Measurements from ENCODE around the gene NHERF2. TPM values are rescaled to one million over a fixed set of nuclear protein-coding genes. Genes with fewer than 3 reads are reported as not detected.

Gene NHERF2
- total and polyA plus RNA-seq, 2 experiments from 2014 or later = 12.0 to 16.5 TPM

DNA sequence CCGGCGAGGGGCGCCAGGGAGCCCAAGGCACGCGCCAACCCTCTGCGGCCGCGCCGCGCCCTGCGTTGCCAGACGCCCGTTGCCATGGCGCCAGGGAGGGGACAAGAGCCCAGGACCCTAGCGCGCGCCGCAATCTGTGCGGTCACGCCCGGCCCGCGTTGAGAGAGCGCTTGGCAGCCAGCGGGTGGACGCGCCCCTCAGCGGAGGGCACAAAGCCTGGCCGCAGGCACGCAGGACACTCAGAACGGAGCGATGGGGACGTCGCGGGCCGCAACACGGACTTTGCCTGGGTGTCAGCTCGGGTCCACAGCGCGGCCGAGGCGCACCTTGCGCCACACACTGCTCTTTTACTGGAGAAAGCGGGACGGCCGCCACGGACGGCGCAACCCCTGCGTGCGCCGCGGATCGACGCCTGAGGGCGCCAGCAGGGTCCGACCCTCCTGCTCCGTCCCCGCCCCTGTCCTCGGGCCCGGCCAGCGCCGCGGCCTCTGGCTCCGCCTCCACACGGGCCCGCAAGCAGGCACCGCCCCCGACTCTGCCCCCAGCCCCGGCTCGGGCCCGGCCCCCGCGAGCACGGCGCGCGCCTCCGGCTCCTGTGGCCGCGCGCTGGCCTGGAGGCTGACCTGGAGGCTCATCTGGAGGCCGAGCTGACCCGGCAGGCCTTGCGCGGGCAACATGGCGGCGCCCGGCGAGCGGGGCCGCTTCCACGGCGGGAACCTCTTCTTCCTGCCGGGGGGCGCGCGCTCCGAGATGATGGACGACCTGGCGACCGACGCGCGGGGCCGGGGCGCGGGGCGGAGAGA, 43.0 kb upstream of the NHERF2 start, which contains the start of gene GFER:
GFER (plus strand) TSS at position 650 of the 803 bp plus-strand sequence; CDS start at position 676, 26 bp downstream.
- Histone ChIP-seq H3K79me2 (replicated peaks; ENCODE audit: insufficient read depth) (peaks cover 4% of the 10 kb centered on the region; the same call in 1 of the 2 replicates), H4K20me1 (replicated peaks; ENCODE audit: insufficient read depth) (no peaks in the 10 kb centered on the region; the same call in none of the 2 replicates), H3K4me3 (peak within 1 kb of the TSS; percentile 95), H3K27me3 (ENCODE audit: insufficient read depth) (peaks cover 46% of the 10 kb centered on the region), H3K4me2 (peak within 1 kb of the TSS; percentile 96), H3K36me3 (ENCODE audit: insufficient read depth) (no peaks in the 10 kb centered on the region), H3K27ac (ENCODE audit: low read depth) (peak within 1 kb of the TSS; percentile 50; the same call in 1 of the 2 replicates), H3K4me1 (ENCODE audit: insufficient read depth) (peaks cover 21% of the 10 kb centered on the region), H2AFZ (peak within 1 kb of the TSS; percentile 87), H3F3A (replicated peaks; ENCODE audit: low read depth) (peaks cover 35% of the 10 kb centered on the region), H3K9me2 (ENCODE audit: insufficient read depth) (no peaks in the 10 kb centered on the region)
- DNase-seq (ENCODE audit: low spot score) (peak; percentile 98), ATAC-seq (peak; percentile 67)
- TF ChIP-seq NANOG (IDR thresholded peaks at IDR 0.05; ENCODE audit: borderline replicate concordance) = no peak
- TF ChIP-seq EZH2phosphoT487 (IDR thresholded peaks at IDR 0.05; ENCODE audit: unreplicated experiment) = no peak
- TF ChIP-seq, protein P1, sequence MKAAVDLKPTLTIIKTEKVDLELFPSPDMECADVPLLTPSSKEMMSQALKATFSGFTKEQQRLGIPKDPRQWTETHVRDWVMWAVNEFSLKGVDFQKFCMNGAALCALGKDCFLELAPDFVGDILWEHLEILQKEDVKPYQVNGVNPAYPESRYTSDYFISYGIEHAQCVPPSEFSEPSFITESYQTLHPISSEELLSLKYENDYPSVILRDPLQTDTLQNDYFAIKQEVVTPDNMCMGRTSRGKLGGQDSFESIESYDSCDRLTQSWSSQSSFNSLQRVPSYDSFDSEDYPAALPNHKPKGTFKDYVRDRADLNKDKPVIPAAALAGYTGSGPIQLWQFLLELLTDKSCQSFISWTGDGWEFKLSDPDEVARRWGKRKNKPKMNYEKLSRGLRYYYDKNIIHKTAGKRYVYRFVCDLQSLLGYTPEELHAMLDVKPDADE (IDR thresholded peaks at IDR 0.05) = no peak
- no peak for TF ChIP-seq ZNF331 (CRISPR knock-in tag; IDR thresholded peaks at IDR 0.05; ENCODE audit: low read depth)
- TF ChIP-seq, protein P2, sequence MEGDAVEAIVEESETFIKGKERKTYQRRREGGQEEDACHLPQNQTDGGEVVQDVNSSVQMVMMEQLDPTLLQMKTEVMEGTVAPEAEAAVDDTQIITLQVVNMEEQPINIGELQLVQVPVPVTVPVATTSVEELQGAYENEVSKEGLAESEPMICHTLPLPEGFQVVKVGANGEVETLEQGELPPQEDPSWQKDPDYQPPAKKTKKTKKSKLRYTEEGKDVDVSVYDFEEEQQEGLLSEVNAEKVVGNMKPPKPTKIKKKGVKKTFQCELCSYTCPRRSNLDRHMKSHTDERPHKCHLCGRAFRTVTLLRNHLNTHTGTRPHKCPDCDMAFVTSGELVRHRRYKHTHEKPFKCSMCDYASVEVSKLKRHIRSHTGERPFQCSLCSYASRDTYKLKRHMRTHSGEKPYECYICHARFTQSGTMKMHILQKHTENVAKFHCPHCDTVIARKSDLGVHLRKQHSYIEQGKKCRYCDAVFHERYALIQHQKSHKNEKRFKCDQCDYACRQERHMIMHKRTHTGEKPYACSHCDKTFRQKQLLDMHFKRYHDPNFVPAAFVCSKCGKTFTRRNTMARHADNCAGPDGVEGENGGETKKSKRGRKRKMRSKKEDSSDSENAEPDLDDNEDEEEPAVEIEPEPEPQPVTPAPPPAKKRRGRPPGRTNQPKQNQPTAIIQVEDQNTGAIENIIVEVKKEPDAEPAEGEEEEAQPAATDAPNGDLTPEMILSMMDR (conservative IDR thresholded peaks at IDR 0.05; ENCODE audit: low read depth in 2 of 2) = peak; percentile 32 to 56; a peak in 2 of 4 replicates
- TF ChIP-seq CREB1 (CRISPR knock-in tag; IDR thresholded peaks at IDR 0.05; ENCODE audit: low read depth) = peak; percentile 37; the same call in 1 of the 2 replicates
- peak; percentile 60 for TF ChIP-seq POLR2AphosphoS5 (IDR thresholded peaks at IDR 0.05; ENCODE audit: low read depth)
- TF ChIP-seq STAT1 (IDR thresholded peaks at IDR 0.05; ENCODE audit: unreplicated experiment) = no peak
- TF ChIP-seq, protein P3, sequence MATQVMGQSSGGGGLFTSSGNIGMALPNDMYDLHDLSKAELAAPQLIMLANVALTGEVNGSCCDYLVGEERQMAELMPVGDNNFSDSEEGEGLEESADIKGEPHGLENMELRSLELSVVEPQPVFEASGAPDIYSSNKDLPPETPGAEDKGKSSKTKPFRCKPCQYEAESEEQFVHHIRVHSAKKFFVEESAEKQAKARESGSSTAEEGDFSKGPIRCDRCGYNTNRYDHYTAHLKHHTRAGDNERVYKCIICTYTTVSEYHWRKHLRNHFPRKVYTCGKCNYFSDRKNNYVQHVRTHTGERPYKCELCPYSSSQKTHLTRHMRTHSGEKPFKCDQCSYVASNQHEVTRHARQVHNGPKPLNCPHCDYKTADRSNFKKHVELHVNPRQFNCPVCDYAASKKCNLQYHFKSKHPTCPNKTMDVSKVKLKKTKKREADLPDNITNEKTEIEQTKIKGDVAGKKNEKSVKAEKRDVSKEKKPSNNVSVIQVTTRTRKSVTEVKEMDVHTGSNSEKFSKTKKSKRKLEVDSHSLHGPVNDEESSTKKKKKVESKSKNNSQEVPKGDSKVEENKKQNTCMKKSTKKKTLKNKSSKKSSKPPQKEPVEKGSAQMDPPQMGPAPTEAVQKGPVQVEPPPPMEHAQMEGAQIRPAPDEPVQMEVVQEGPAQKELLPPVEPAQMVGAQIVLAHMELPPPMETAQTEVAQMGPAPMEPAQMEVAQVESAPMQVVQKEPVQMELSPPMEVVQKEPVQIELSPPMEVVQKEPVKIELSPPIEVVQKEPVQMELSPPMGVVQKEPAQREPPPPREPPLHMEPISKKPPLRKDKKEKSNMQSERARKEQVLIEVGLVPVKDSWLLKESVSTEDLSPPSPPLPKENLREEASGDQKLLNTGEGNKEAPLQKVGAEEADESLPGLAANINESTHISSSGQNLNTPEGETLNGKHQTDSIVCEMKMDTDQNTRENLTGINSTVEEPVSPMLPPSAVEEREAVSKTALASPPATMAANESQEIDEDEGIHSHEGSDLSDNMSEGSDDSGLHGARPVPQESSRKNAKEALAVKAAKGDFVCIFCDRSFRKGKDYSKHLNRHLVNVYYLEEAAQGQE (IDR thresholded peaks at IDR 0.05; ENCODE audit: unreplicated experiment) = no peak
- Mint-ChIP-seq H3K4me3 (peak within 1 kb of the TSS; percentile 92), H3K36me3 (ENCODE audit: low read depth) (peaks cover 17% of the 10 kb centered on the region), H3K4me1 (peaks cover 26% of the 10 kb centered on the region), H3K27me3 (ENCODE audit: insufficient read depth, low read depth, poor library complexity) (peaks cover 65% of the 10 kb centered on the region), H3K9me3 (no peaks in the 10 kb centered on the region), H3K27ac (peak within 1 kb of the TSS; percentile 89)
